GM12874 (cell line): ENCODE results near the gene MRPL55.

Experiments used
- CTCF ChIP-seq: IDR thresholded peaks from 2 replicates; pipeline ENCODE4 v1.5.1; 2011; ENCODE audit warnings: low read depth, mild to moderate bottlenecking, control low read depth, low read length, moderate library complexity; ENCODE audit not compliant: insufficient read depth

The MRPL55 gene

GRCh38 chr1:228125185-228125584 lies 16.1 kb upstream of the MRPL55 start:
- no peak for TF ChIP-seq CTCF

GRCh38 chr1:228123505-228123904 lies 14.4 kb upstream of the MRPL55 start:
- no peak for TF ChIP-seq CTCF

GRCh38 chr1:228122921-228123441 lies 13.9 kb upstream of the MRPL55 start:
- TF ChIP-seq CTCF, result no peak

GRCh38 chr1:228120857-228121489 lies 11.9 kb upstream of the MRPL55 start:
- TF ChIP-seq CTCF, result no peak

- no peak for TF ChIP-seq CTCF
Measured at GRCh38 chr1:228120351-228120750, 11.3 kb upstream of the MRPL55 start.

- no peak for TF ChIP-seq CTCF
Measured at GRCh38 chr1:228118040-228118439, 8.9 kb upstream of the MRPL55 start.

- TF ChIP-seq CTCF, result no peak
Measured at GRCh38 chr1:228117335-228117734, 8.2 kb upstream of the MRPL55 start.
